Measurements from ENCODE around the gene MCF2L2. TPM values are rescaled to one million over a fixed set of nuclear protein-coding genes. Genes with fewer than 3 reads are reported as not detected.
A peak's percentile ranks its signal among the peaks of the same experiment; 100 is the strongest.

MCF2L2 gene
- total RNA-seq, 3 donors from 2014 or later (not counting 1 experiment from before 2014, with no cell fraction given): 2.2 to 4.9 (median 2.7) TPM

DNA sequence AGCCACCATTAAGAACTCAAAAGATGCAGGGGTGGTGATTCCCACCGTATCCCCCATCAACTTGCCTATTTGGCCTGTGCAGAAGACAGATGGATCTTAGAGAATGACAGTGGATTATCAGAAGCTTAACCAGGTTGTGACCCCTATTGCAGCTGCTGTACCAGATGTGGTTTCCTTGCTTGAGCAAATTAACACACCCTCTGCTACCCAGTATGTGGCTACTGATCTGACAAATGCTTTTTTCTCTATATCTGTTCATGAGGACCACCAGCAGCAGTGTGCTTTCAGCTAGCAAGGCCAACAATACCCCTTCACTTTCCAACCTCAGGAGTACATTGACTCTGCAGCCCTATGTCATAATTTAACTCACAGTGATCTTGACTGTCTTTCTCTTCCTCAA lies 8.6 kb upstream of the MCF2L2 start:
- Histone ChIP-seq H3K4me3 (ENCODE audit: low read length) (no peak overlapping the region), H3K36me3 (ENCODE audit: control insufficient read depth, insufficient read depth, low read length) (no peaks in the 10 kb centered on the region), H3K27ac (ENCODE audit: low read length) (no peak overlapping the region), H3K9me3 (ENCODE audit: control insufficient read depth, insufficient read depth, low read length) (no peaks in the 10 kb centered on the region), H3K27me3 (ENCODE audit: control insufficient read depth, insufficient read depth, low read length) (no peaks in the 10 kb centered on the region), H3K4me1 (ENCODE audit: control insufficient read depth, insufficient read depth, low read length) (no peaks in the 10 kb centered on the region)
- ATAC-seq (no peak), DNase-seq (no peak)
- peaks cover 0 to 3% of the 10 kb centered on the region in 2 donors for H3K27me3 Mint-ChIP-seq (ENCODE audit: low read depth in 2 of 2)
- H3K9me3 Mint-ChIP-seq: no peaks in the 10 kb centered on the region
- no peak overlapping the region for H3K27ac Mint-ChIP-seq
- TF ChIP-seq, protein P1, sequence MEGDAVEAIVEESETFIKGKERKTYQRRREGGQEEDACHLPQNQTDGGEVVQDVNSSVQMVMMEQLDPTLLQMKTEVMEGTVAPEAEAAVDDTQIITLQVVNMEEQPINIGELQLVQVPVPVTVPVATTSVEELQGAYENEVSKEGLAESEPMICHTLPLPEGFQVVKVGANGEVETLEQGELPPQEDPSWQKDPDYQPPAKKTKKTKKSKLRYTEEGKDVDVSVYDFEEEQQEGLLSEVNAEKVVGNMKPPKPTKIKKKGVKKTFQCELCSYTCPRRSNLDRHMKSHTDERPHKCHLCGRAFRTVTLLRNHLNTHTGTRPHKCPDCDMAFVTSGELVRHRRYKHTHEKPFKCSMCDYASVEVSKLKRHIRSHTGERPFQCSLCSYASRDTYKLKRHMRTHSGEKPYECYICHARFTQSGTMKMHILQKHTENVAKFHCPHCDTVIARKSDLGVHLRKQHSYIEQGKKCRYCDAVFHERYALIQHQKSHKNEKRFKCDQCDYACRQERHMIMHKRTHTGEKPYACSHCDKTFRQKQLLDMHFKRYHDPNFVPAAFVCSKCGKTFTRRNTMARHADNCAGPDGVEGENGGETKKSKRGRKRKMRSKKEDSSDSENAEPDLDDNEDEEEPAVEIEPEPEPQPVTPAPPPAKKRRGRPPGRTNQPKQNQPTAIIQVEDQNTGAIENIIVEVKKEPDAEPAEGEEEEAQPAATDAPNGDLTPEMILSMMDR (IDR thresholded peaks at IDR 0.05): no peak
- intact Hi-C loops (cut with micrococcal nuclease): no loop called here
- no peak overlapping the region for H3K4me3 Mint-ChIP-seq
- 90% methylated on average over 1 of the region's 1 CpG for WGBS (ENCODE audit: insufficient coverage)
- H3K4me1 Mint-ChIP-seq: no peaks in the 10 kb centered on the region
- no peaks in the 10 kb centered on the region for H3K36me3 Mint-ChIP-seq

DNA sequence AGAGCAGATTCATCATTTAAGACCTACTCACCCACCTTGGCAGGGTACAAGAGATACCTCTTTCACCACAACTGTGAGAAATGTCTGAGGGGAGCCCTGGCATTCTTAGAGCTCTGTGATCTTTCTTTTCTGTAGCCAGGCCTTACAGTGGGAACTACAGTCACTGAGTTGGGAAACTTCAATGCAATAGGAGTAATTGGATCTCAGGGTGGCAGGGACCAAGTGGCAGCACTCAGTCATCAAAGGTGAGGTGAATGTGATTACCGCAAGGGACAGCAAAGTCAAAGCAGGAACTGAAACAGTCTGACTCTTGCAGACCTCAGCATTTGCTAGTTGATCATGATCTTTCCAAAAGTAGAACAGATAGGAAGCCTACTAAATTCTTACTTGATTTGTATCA lies 7.2 kb upstream of the MCF2L2 start:
- TF ChIP-seq, protein P1 (IDR thresholded peaks at IDR 0.05): no peak
- no peaks in the 10 kb centered on the region for H3K4me1 ChIP-seq (ENCODE audit: control insufficient read depth, insufficient read depth, low read length)
- no peak overlapping the region for H3K4me3 ChIP-seq (ENCODE audit: low read length)
- Mint-ChIP-seq H3K27ac (no peak overlapping the region), H3K4me3 (no peak overlapping the region), H3K9me3 (no peaks in the 10 kb centered on the region), H3K36me3 (no peaks in the 10 kb centered on the region), H3K27me3 (ENCODE audit: low read depth in 2 of 2) (peaks cover 0 to 5% of the 10 kb centered on the region in 2 donors), H3K4me1 (no peaks in the 10 kb centered on the region)
- no peaks in the 10 kb centered on the region for H3K27me3 ChIP-seq (ENCODE audit: control insufficient read depth, insufficient read depth, low read length)
- WGBS (ENCODE audit: insufficient coverage): 33% methylated on average over 1 of the region's 1 CpG
- ATAC-seq (no peak), DNase-seq (peak in 1 of 2 donors; percentile 10)
- intact Hi-C loops (cut with micrococcal nuclease): no loop called here
- no peak overlapping the region for H3K27ac ChIP-seq (ENCODE audit: low read length)
- H3K36me3 ChIP-seq (ENCODE audit: control insufficient read depth, insufficient read depth, low read length): no peaks in the 10 kb centered on the region
- no peaks in the 10 kb centered on the region for H3K9me3 ChIP-seq (ENCODE audit: control insufficient read depth, insufficient read depth, low read length)

GRCh38 chr3:183434992-183435391 lies 6.6 kb upstream of the MCF2L2 start:
- H3K36me3 ChIP-seq (ENCODE audit: control insufficient read depth, insufficient read depth, low read length): no peaks in the 10 kb centered on the region
- no peak overlapping the region for H3K27ac ChIP-seq (ENCODE audit: low read length)
- ATAC-seq (no peak), DNase-seq (no peak)
- Mint-ChIP-seq H3K4me1 (peaks cover 0 to 5% of the 10 kb centered on the region in 2 donors), H3K27me3 (ENCODE audit: low read depth in 2 of 2) (peaks cover 0 to 9% of the 10 kb centered on the region in 2 donors), H3K27ac (no peak overlapping the region), H3K9me3 (no peaks in the 10 kb centered on the region), H3K4me3 (no peak overlapping the region), H3K36me3 (no peaks in the 10 kb centered on the region)
- no peaks in the 10 kb centered on the region for H3K4me1 ChIP-seq (ENCODE audit: control insufficient read depth, insufficient read depth, low read length)
- no peaks in the 10 kb centered on the region for H3K27me3 ChIP-seq (ENCODE audit: control insufficient read depth, insufficient read depth, low read length)
- intact Hi-C loops (cut with micrococcal nuclease): no loop called here
- H3K9me3 ChIP-seq (ENCODE audit: control insufficient read depth, insufficient read depth, low read length): no peaks in the 10 kb centered on the region
- 100% methylated on average over 1 of the region's 2 CpGs for WGBS (ENCODE audit: insufficient coverage)
- H3K4me3 ChIP-seq (ENCODE audit: low read length): no peak overlapping the region
- TF ChIP-seq, protein P1 (IDR thresholded peaks at IDR 0.05): no peak

DNA sequence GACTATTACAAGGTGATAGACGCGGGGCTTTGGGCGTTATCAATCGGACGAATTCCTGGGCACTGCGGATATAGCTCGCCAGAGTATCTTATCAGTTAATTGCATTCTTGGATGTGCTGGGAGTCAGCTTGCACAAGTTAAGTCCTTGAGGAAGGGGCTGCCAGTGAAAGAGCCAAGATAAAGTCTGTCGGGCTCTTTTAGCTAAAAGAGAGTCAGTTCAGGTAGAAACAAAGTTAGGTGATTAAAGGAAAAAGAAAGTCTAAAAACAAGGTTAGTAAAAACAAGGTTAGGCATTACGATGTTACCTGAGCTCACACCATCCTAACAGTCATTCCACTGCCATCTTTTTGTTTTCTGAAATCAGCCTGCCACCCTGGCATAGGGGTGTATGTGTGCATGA lies 6.1 kb upstream of the MCF2L2 start:
- H3K4me1 ChIP-seq (ENCODE audit: control insufficient read depth, insufficient read depth, low read length): no peaks in the 10 kb centered on the region
- H3K4me3 ChIP-seq (ENCODE audit: low read length): no peak overlapping the region
- no peaks in the 10 kb centered on the region for H3K36me3 Mint-ChIP-seq
- no peak overlapping the region for H3K4me3 Mint-ChIP-seq
- peaks cover 0 to 12% of the 10 kb centered on the region in 2 donors for H3K27me3 Mint-ChIP-seq (ENCODE audit: low read depth in 2 of 2)
- H3K27me3 ChIP-seq (ENCODE audit: control insufficient read depth, insufficient read depth, low read length): no peaks in the 10 kb centered on the region
- H3K27ac ChIP-seq (ENCODE audit: low read length): no peak overlapping the region
- no peak overlapping the region for H3K27ac Mint-ChIP-seq
- H3K4me1 Mint-ChIP-seq: peaks cover 0 to 5% of the 10 kb centered on the region in 2 donors
- no peak for ATAC-seq
- no peaks in the 10 kb centered on the region for H3K9me3 ChIP-seq (ENCODE audit: control insufficient read depth, insufficient read depth, low read length)
- intact Hi-C loops (cut with micrococcal nuclease): no loop called here
- no peak for DNase-seq
- WGBS (ENCODE audit: insufficient coverage): 79% methylated on average over 8 of the region's 9 CpGs
- no peaks in the 10 kb centered on the region for H3K36me3 ChIP-seq (ENCODE audit: control insufficient read depth, insufficient read depth, low read length)
- no peaks in the 10 kb centered on the region for H3K9me3 Mint-ChIP-seq
- TF ChIP-seq, protein P1 (IDR thresholded peaks at IDR 0.05): no peak

All from natural killer cell (primary cell).